GM18951 (cell line): Measurements from ENCODE around the gene SOX1.

ENCODE experiments used
- POLR2A ChIP-seq: IDR thresholded peaks from 4 replicates; pipeline ENCODE4 v1.6.1; 2011; ENCODE audit warnings: mild to moderate bottlenecking; ENCODE audit not compliant: insufficient read length, insufficient read depth; ENCODE audit errors: extremely low read depth
- in situ Hi-C: fragments of 300-500 bp; cut with MboI; formaldehyde crosslinking; loops from one replicate; pipeline ENCODE4 v1.12.0; 2022; ENCODE audit warnings: low sequenced_read_pairs, mixed read lengths, inconsistent platforms; ENCODE audit not compliant: unreplicated experiment

The SOX1 gene

DNA sequence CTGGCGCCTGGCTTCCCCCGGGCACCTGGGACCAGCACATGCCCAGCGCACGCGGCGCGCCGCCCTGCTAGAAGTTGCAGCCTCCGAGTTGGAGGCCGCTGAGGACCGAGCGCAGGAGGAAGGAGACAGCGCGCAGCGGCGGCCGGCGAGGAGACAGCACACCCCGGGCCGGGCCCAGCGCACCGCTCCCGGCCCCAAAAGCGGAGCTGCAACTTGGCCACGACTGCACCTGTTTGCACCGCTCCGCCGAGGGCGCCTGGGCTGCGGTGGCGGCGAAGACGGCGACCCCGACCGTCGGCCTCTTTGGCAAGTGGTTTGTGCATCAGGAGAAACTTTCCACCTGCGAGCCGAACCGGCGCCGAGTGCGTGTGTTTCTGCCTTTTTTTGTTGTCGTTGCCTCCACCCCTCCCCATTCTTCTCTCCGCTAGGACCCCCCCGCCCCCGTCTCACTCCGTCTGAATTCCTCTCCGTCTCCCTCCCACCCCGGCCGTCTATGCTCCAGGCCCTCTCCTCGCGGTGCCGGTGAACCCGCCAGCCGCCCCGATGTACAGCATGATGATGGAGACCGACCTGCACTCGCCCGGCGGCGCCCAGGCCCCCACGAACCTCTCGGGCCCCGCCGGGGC, at the start of gene SOX1:
TSS of gene SOX1 (plus strand) at position 34 of the 626 bp plus-strand sequence. CDS start at position 544, 510 bp downstream.
- in situ Hi-C loops, result no loop called here
- TF ChIP-seq POLR2A, result no peak

DNA sequence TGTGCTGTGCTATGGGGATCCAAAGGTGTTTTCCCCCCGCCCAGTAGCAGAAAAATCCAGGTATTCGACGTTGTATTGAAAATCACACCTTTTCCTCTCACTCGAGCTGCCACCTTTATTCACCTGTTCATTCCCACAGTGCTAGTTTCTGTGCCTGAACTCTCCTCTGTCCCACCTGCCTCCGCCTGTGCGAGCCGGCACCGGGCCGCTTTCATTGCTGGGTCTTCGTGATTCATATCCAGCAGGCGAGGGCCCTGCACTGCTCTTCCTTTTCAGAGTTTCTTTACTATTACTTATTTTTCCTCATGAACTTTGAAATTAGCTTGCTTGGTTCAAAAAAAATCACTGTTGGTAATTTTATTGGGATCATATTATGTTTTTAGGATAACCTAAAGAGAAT, 42.4 kb upstream of the SOX1 start:
- in situ Hi-C loops, result no loop called here
- no peak for TF ChIP-seq POLR2A

DNA sequence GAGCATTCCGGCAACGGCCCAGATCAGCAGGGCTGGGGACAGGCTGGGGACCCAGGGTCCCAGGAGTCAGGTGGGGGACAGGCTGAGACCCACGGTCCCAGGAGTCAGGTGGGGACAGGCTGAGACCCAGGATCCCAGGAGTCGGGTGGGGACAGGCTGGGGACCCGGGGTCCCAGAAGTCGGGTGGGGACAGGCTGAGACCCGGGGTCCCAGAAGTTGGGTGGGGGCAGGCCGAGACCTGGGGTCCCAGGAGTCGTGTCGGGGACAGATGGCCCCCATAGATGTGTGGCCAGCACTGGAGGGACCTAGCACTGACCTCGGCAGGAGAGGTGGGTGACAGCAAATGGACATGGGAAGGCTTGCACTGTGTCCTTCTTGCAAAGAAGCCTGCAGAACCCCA, 39.7 kb upstream of the SOX1 start:
- no peak for TF ChIP-seq POLR2A
- in situ Hi-C loops, result no loop called here

DNA sequence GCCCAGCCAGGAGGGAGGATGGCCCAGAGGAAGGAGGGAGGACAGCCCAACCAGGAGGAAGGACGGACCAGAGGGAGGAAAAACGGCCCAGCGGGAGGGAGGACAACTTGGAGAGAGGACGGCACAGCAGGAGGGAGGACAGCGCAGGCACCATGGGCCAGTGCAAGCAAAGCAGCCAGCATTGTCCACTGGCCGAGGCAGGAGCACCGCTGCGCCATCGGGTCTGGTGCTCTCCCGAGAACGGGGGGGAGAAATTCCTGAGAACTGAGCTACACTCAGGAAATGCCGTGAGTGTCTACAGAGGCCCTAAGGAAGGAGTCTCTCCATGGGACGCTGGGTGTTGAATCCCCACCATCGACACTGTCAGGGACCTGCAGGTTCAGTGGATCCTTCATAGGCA, 38.5 kb upstream of the SOX1 start:
- in situ Hi-C loops, result no loop called here
- no peak for TF ChIP-seq POLR2A

DNA sequence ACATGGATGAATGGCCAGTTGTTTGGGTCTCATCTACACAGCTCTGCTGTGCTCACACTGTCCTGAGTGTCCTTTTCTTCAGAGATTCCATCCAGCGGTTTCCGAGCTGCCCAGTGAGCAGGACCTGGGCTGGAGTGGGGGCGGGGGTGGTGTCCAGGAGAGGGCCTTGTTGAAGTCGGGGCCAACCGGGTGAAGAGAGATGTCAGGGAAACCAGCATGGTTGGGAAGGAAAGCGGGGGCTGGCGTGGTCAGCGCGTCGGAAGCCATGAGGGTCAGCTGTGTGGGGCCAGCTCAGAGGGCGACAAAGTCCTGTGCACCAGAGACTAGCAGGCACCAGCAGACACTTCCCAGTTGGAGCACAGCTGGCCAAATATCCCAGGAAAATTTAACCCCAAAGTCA, 37.8 kb upstream of the SOX1 start:
- in situ Hi-C loops, result no loop called here
- TF ChIP-seq POLR2A, result no peak

DNA sequence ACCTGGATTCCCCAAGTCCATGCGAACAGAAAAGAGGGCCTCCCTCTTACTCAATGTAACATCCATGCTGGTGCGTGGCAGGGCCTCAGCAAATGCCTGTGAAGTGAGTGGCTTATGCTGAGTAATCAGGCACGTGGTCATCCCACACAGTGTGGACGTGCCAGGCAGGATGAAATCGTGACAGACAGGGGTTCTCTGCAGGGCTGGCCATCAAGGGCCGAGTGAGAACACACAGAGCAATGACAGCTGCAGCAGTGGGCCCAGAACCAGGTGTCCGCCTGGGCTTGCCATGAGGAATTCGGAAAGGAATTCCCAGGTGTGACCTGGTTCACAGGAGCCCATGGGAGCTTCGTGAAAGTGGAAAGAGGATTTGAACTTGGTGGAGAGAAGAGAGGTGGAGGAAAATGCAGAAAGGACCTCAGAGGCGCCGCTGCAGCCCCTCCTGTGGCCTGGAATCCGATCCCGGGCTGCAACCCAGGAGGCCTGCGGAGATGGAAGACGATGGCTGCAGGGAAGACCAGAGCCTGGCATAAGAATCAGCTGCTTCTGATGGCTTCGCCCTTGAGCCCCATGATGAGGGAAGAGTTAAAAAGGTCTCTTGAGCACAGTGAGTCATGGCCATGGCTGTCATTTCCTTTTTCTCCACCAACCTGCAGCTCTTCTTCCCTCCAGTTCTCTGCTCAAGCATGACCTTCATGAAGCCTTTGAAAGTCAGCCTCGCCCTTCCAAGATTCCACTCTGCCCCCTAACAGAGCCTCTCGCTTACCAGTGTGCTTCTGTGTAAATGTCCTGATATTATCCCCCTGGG, 34.6 kb upstream of the SOX1 start:
- TF ChIP-seq POLR2A, result no peak
- in situ Hi-C loops, result no loop called here

DNA sequence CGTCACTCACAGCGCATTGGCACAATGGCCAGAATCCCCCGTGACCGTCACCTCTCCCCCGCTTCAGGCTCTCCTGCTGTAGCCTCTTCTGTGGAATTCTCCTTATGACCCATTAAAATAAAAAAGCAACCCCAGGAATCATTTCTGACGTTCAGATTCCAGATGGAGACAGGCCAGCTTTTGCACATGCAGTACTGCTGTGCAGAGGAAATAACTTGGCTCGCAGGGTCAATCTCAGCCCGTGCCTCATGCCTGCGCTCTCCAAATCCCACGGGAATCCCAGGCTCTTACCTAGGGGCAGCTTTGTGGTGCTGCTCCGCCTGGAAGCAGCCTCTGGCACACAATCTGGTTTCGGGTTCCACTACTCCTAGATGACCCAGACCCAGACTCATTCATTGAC, 32.7 kb upstream of the SOX1 start:
- no peak for TF ChIP-seq POLR2A
- in situ Hi-C loops, result no loop called here

DNA sequence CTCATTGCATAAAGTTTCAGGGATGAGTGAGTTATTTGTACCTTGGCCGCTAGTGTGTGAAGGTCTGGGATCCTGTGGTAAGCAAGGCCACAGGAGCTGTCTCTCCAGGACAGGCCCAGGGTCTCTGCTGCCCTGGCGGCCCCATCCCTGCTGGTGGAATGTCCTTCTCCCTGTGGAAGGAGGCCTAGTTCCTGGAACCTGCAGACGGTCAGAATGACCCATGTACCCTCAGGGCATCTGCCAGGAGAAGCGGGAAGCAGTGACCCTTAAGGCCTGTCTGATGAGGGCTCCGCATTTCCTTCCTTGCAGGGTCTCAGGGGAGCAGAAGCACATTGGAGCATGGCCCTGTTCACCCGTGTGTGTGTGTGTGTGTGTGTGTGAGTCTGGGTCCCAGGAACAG, 32.1 kb upstream of the SOX1 start:
- TF ChIP-seq POLR2A, result no peak
- in situ Hi-C loops, result no loop called here

DNA sequence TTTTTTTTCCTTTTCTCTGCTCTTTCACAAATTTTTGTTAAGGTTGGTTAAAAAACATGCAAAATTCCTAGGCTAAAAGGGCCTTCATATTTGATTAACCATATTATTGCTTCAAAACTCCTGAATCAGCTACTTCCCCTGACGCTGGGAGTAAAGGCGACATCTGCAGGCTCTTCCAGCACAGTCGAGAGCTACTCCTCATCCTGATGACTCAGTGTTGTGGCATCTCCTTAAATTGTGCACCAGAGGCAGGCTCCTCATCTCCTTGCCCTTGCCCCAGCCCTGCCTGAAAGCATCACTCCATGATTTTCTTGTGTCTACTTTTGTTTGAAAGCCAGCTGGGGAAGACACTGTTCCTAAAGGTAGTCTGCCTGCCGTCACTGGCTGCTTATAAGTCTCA, 24.5 kb upstream of the SOX1 start:
- in situ Hi-C loops, result no loop called here
- no peak for TF ChIP-seq POLR2A

DNA sequence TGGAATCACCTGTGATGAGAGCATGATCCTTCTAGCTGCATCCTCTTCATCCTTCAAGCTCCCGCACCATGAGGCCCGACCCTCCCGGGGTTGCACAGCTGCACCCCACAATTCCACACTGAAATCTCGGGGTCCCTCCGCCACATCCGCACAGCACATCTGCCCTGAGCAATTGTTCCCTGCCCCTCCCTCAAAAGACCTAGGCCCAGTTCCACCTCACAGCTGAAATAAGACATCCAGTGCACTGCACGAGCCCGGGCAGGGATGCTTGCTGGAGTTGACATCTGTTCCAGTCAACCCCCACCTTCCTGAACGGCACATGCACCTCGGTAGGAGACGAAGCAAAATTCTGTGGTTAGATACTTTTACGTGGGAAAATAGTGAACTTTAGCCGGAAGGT, 14.7 kb upstream of the SOX1 start:
- in situ Hi-C loops, result no loop called here
- no peak for TF ChIP-seq POLR2A

DNA sequence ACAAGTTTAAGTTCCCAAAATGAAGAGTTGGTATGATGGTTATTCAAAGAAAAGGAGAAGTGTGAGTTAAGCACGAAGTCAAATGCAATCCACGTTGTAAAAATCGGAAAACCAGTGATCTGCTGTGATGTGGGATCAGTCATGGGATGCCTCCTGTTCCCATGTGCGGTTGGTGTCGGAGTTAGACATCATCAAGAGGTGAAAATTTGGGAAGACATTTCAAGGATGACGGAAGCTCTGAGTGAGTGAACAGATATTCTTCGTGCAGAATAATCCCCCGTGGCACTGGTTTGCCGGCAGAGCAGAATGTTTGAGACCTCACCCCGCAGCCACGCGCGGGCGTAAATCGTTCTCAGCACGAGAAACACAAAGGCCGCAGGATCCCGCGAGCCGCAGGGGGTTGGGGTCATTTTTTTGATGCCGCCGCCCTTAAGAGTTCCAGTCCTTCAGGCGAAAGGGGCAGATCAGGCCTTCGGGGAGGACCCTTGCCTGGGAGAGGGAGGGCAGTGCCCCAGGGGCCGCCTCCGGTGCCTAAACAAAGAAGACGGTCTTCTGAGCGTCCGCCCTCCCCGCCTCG, 13.7 kb upstream of the SOX1 start:
- in situ Hi-C loops, result no loop called here
- TF ChIP-seq POLR2A, result no peak

DNA sequence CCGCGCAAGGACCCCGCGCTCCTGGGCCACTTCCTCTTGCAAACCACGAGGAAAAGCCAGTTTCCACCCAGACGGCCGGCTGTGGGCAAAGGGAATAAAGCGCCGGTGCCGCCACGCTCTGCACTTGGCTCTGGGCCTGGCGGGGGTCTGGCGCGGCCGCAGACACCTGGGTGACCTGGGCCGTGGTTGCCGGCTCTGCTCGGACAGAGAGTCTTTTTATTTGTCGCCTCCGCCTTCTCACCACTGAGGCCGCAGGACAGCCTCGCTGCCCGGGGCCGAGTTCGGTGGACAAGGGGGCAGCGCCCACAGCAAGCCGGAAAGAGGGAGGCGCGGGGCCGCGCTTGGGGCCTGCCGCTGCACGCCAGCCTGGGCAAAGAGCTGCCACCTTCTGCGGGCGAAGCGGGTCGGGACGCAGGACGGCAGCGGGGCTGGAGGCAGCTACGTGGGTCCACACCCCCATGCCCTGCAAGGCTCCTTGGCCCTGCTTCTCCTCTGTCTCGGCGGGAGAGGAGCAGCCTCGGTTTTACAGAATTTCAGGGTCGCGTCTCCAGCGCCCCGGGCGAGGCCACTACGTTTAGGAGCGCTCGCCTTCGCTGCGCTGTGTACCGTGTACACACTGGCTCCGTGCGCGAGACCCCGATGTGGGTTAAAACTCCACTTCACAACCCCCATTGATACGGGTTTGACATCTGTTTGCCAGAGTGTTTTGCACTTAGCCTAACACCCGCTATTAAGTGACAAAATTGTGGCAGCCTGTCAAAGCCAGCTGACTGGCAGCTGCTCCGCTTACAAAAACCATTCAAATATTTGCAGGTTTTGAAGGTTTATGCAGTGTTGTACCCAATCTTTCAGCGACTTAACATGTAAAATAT, 13.0 kb upstream of the SOX1 start:
- no peak for TF ChIP-seq POLR2A
- in situ Hi-C loops, result no loop called here

DNA sequence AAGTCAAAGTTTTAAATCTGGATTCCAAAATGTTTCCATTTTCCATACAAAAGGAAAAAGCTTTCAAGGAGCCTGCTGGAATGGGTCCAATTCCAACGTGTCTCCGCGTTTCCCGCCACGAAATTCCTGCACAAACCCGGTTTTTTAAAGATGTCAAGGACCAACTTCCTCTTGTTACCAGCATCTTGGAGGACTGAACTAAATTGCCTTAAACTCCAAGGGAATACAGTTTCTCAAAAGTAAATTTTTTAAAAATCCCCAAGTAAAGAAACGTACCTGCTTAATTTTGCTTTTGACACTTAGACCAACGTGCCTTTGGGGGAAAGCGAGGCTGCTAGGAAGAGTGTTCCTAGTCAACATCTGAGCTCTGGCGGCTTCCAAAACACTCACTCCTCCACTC, 12.3 kb upstream of the SOX1 start:
- in situ Hi-C loops, result no loop called here
- no peak for TF ChIP-seq POLR2A
